Measurements from ENCODE around the gene SCYGR4.

- TF ChIP-seq CTCF (IDR thresholded peaks at IDR 0.05; ENCODE audit: low read depth, low read length, poor library complexity, severe bottlenecking) = no peak
- no peak for TF ChIP-seq EZH2phosphoT487 (IDR thresholded peaks at IDR 0.05; ENCODE audit: borderline replicate concordance, low read length)
Observed at GRCh38 chr2:227653419-227653818, 36.1 kb downstream of the SCYGR4 start.
